HEK293 (cell line): ENCODE measurements around the gene SLC35B4.

Experiments used
- KLF7 ChIP-seq: fragments of 450-650 bp; formaldehyde crosslinking; IDR thresholded peaks from 2 replicates; pipeline ENCODE4 v1.5.1; 2016; ENCODE audit warnings: missing biosample characterization, missing genetic modification characterization, borderline replicate concordance
- KLF8 ChIP-seq: fragments of 450-650 bp; formaldehyde crosslinking; IDR thresholded peaks from 2 replicates; pipeline ENCODE4 v1.5.1; 2016; ENCODE audit warnings: missing biosample characterization, missing genetic modification characterization
- OSR2 ChIP-seq: fragments of 450-650 bp; formaldehyde crosslinking; IDR thresholded peaks from 2 replicates; pipeline ENCODE4 v1.5.1; 2016; ENCODE audit warnings: missing biosample characterization, missing genetic modification characterization
- PBX3 ChIP-seq: sonication (generic); formaldehyde crosslinking; IDR thresholded peaks from 2 replicates; pipeline ENCODE4 v1.8.1; 2022; ENCODE audit warnings: mild to moderate bottlenecking, moderate library complexity, missing genetic modification reagents
- PRDM6 ChIP-seq: fragments of 450-650 bp; formaldehyde crosslinking; IDR thresholded peaks from 2 replicates; pipeline ENCODE4 v1.5.1; 2017; ENCODE audit warnings: missing biosample characterization, missing genetic modification characterization
- SP2 ChIP-seq: fragments of 450-650 bp; formaldehyde crosslinking; IDR thresholded peaks from 2 replicates; pipeline ENCODE4 v1.5.1; 2016; ENCODE audit warnings: missing biosample characterization, missing genetic modification characterization
- TCF7L2 ChIP-seq: IDR thresholded peaks from 2 replicates; pipeline ENCODE4 v1.6.1; 2011; ENCODE audit warnings: low read depth, mild to moderate bottlenecking, inconsistent platforms, low read length, moderate library complexity, borderline replicate concordance
- ZBTB7A ChIP-seq: fragments of 450-650 bp; formaldehyde crosslinking; IDR thresholded peaks from 2 replicates; pipeline ENCODE4 v1.5.1; 2016; ENCODE audit warnings: low read depth, missing biosample characterization, missing genetic modification characterization
- ZFHX2 ChIP-seq: fragments of 450-650 bp; formaldehyde crosslinking; conservative IDR thresholded peaks from 2 replicates; pipeline ENCODE4 v1.5.1; 2016; ENCODE audit warnings: missing biosample characterization, missing genetic modification characterization
- ZNF114 ChIP-seq: fragments of 450-650 bp; formaldehyde crosslinking; IDR thresholded peaks from 2 replicates; pipeline ENCODE4 v1.5.0; 2017; ENCODE audit warnings: missing biosample characterization, missing genetic modification characterization
- ZNF211 ChIP-seq: fragments of 450-650 bp; formaldehyde crosslinking; IDR thresholded peaks from 2 replicates; pipeline ENCODE4 v1.5.1; 2016; ENCODE audit warnings: low read depth, missing biosample characterization, missing genetic modification characterization
- ZNF214 ChIP-seq: fragments of 450-650 bp; formaldehyde crosslinking; IDR thresholded peaks from 2 replicates; pipeline ENCODE4 v1.5.1; 2017; ENCODE audit warnings: missing biosample characterization, mild to moderate bottlenecking, missing genetic modification characterization, borderline replicate concordance
- ZNF221 ChIP-seq: fragments of 450-650 bp; formaldehyde crosslinking; IDR thresholded peaks from 2 replicates; pipeline ENCODE4 v1.5.1; 2017; ENCODE audit warnings: missing biosample characterization, missing genetic modification characterization, borderline replicate concordance
- ZNF274 ChIP-seq, 2 experiments: fragments of 200-500 bp in 1 of 2; fragments of 450-650 bp in 1 of 2; sonication (Bioruptor generic) in 1 of 2; formaldehyde crosslinking in 1 of 2; IDR thresholded peaks; 2 replicates each; pipeline versions ENCODE4 v1.5.1 to v1.6.1; 2014 to 2016; ENCODE audit warnings: borderline replicate concordance in 1 of 2, inconsistent platforms in 1 of 2, low read length in 1 of 2, missing biosample characterization in 1 of 2, missing genetic modification characterization in 1 of 2
- ZNF324 ChIP-seq: fragments of 450-650 bp; formaldehyde crosslinking; IDR thresholded peaks from 2 replicates; pipeline ENCODE4 v1.5.1; 2016; ENCODE audit warnings: missing biosample characterization, missing genetic modification characterization
- ZNF366 ChIP-seq: fragments of 450-650 bp; formaldehyde crosslinking; conservative IDR thresholded peaks from 2 replicates; pipeline ENCODE4 v1.5.1; 2016; ENCODE audit warnings: missing biosample characterization, missing genetic modification characterization
- ZNF391 ChIP-seq: fragments of 450-650 bp; formaldehyde crosslinking; IDR thresholded peaks from 2 replicates; pipeline ENCODE4 v1.5.1; 2016; ENCODE audit warnings: low read depth, missing biosample characterization, missing genetic modification characterization, borderline replicate concordance
- ZNF501 ChIP-seq: fragments of 450-650 bp; formaldehyde crosslinking; IDR thresholded peaks from 2 replicates; pipeline ENCODE4 v1.5.1; 2016; ENCODE audit warnings: missing biosample characterization, missing genetic modification characterization
- ZNF548 ChIP-seq: fragments of 450-650 bp; formaldehyde crosslinking; IDR thresholded peaks from 2 replicates; pipeline ENCODE4 v1.5.1; 2016; ENCODE audit warnings: missing biosample characterization, missing genetic modification characterization
- ZNF580 ChIP-seq: fragments of 450-650 bp; formaldehyde crosslinking; IDR thresholded peaks from 2 replicates; pipeline ENCODE4 v1.5.1; 2016; ENCODE audit warnings: missing biosample characterization, missing genetic modification characterization
- ZNF610 ChIP-seq: fragments of 450-650 bp; formaldehyde crosslinking; IDR thresholded peaks from 2 replicates; pipeline ENCODE4 v1.5.1; 2016; ENCODE audit warnings: missing biosample characterization, missing genetic modification characterization, borderline replicate concordance
- ZNF624 ChIP-seq: fragments of 450-650 bp; formaldehyde crosslinking; IDR thresholded peaks from 2 replicates; pipeline ENCODE4 v1.5.1; 2017; ENCODE audit warnings: missing biosample characterization, missing genetic modification characterization
- ZNF654 ChIP-seq: fragments of 450-650 bp; formaldehyde crosslinking; IDR thresholded peaks from 2 replicates; pipeline ENCODE4 v1.5.1; 2016; ENCODE audit warnings: low read depth, missing biosample characterization, missing genetic modification characterization
- ZNF792 ChIP-seq: fragments of 450-650 bp; formaldehyde crosslinking; IDR thresholded peaks from 2 replicates; pipeline ENCODE4 v1.5.1; 2016; ENCODE audit warnings: missing biosample characterization, missing genetic modification characterization
- TF ChIP-seq, protein P1 (sequence below): fragments of 450-650 bp; formaldehyde crosslinking; IDR thresholded peaks from 2 replicates; pipeline ENCODE4 v1.5.1; 2017; ENCODE audit warnings: missing biosample characterization, mild to moderate bottlenecking, missing genetic modification characterization, moderate library complexity
- TF ChIP-seq, protein P2 (sequence below): fragments of 450-650 bp; formaldehyde crosslinking; IDR thresholded peaks from 2 replicates; pipeline ENCODE4 v1.5.1; 2016; ENCODE audit warnings: missing biosample characterization, missing genetic modification characterization
- TF ChIP-seq, protein P3 (sequence below): fragments of 450-650 bp; formaldehyde crosslinking; IDR thresholded peaks from 2 replicates; pipeline ENCODE4 v1.5.1; 2016; ENCODE audit warnings: missing biosample characterization, missing genetic modification characterization
- TF ChIP-seq, protein P4 (sequence below): fragments of 450-650 bp; IDR thresholded peaks from 2 replicates; pipeline ENCODE4 v1.5.1; 2018; ENCODE audit warnings: missing biosample characterization, missing genetic modification characterization

Gene SLC35B4

DNA sequence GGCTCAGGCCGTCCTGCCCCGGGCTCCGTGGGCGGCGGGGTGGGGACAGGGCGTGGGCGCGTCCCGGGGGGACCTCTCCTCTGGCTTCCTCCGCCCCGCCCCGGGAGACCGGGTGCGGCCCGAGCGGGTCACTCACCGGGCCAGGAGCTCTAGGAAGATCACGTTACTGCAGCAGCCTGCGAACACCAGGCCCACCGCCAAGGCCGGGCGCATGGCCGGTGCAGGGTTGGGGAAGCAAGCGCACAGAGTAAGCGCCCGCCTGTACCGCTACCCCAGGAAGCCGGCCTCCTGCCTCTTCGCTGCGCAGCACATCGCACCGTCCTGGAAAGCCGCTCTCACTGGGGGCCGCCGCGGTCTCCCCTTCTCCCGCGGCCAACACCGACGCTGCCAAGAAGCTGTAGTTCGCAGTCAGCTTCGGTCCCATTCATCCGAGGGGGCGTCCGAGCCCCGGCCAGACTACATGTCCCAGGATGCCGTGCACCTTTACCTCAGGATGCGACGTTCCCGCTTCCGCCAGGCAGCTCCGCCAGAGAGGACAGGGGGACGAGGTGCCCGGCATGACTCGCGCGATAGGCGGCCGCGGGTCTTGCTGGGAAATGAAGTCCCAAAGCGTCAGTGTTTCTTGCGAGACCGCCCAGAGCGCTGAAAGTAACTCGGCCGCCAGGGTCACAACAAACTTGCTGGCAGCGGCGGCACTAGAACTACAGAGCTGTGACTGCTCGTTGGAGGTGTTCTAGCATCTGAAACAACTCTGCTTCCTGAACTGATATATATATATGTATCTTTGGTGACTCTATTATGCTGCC is at the start of gene SLC35B4 (continued):
- TF ChIP-seq ZNF324 (tag by site-specific recombination) (0 out of 2 replicates have a peak, but pooled peaks have one; percentile 64), ZNF610 (peak; percentile 88), ZBTB7A (tag by site-specific recombination) (no peak), ZNF501 (peak; percentile 98), ZNF214 (no peak), ZNF624 (tag by site-specific recombination) (no peak), ZNF654 (tag by site-specific recombination) (no peak), PBX3 (CRISPR knock-in tag) (no peak), KLF7 (peak; percentile 88), ZNF114 (tag by site-specific recombination) (no peak), ZNF580 (tag by site-specific recombination) (peak; percentile 79; the same call in 1 of the 2 replicates), ZFHX2 (tag by site-specific recombination) (peak; percentile 84), ZNF221 (tag by site-specific recombination) (no peak), SP2 (tag by site-specific recombination) (peak; percentile 67), ZNF548 (tag by site-specific recombination) (no peak), ZNF274 (IDR thresholded peaks at IDR 0.05; ENCODE audit: low read length) (no peak), ZNF274 (tag by site-specific recombination; IDR thresholded peaks at IDR 0.05; ENCODE audit: borderline replicate concordance) (no peak), ZNF366 (peak; percentile 25; the same call in 1 of the 2 replicates), ZNF792 (tag by site-specific recombination) (no peak), ZNF211 (tag by site-specific recombination) (no peak), TCF7L2 (no peak), KLF8 (peak; percentile 46; the same call in 1 of the 2 replicates), ZNF391 (tag by site-specific recombination) (peak; percentile 31; the same call in 1 of the 2 replicates), PRDM6 (no peak), OSR2 (peak; percentile 66)
- TF ChIP-seq, protein P1, sequence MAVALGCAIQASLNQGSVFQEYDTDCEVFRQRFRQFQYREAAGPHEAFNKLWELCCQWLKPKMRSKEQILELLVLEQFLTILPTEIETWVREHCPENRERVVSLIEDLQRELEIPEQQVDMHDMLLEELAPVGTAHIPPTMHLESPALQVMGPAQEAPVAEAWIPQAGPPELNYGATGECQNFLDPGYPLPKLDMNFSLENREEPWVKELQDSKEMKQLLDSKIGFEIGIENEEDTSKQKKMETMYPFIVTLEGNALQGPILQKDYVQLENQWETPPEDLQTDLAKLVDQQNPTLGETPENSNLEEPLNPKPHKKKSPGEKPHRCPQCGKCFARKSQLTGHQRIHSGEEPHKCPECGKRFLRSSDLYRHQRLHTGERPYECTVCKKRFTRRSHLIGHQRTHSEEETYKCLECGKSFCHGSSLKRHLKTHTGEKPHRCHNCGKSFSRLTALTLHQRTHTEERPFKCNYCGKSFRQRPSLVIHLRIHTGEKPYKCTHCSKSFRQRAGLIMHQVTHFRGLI (tag by site-specific recombination) = peak; percentile 50; the same call in 1 of the 2 replicates
- TF ChIP-seq, protein P2, sequence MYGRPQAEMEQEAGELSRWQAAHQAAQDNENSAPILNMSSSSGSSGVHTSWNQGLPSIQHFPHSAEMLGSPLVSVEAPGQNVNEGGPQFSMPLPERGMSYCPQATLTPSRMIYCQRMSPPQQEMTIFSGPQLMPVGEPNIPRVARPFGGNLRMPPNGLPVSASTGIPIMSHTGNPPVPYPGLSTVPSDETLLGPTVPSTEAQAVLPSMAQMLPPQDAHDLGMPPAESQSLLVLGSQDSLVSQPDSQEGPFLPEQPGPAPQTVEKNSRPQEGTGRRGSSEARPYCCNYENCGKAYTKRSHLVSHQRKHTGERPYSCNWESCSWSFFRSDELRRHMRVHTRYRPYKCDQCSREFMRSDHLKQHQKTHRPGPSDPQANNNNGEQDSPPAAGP (tag by site-specific recombination) = peak; percentile 56; the same call in 1 of the 2 replicates
- TF ChIP-seq, protein P3, sequence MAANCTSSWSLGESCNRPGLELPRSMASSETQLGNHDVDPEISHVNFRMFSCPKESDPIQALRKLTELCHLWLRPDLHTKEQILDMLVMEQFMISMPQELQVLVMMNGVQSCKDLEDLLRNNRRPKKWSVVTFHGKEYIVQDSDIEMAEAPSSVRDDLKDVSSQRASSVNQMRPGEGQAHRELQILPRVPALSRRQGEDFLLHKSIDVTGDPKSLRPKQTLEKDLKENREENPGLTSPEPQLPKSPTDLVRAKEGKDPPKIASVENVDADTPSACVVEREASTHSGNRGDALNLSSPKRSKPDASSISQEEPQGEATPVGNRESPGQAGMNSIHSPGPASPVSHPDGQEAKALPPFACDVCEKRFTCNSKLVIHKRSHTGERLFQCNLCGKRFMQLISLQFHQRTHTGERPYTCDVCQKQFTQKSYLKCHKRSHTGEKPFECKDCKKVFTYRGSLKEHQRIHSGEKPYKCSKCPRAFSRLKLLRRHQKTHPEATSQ = peak; percentile 77; the same call in 1 of the 2 replicates
- TF ChIP-seq, protein P4, sequence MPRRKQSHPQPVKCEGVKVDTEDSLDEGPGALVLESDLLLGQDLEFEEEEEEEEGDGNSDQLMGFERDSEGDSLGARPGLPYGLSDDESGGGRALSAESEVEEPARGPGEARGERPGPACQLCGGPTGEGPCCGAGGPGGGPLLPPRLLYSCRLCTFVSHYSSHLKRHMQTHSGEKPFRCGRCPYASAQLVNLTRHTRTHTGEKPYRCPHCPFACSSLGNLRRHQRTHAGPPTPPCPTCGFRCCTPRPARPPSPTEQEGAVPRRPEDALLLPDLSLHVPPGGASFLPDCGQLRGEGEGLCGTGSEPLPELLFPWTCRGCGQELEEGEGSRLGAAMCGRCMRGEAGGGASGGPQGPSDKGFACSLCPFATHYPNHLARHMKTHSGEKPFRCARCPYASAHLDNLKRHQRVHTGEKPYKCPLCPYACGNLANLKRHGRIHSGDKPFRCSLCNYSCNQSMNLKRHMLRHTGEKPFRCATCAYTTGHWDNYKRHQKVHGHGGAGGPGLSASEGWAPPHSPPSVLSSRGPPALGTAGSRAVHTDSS (tag by site-specific recombination) = no peak
